Testis (tissue), 5 donors: Measurements from ENCODE around the gene KRT77. TPM values are rescaled to one million over a fixed set of nuclear protein-coding genes. Genes with fewer than 3 reads are reported as not detected.
"Not testable (repeated sequence)": the region's sequence is repeated elsewhere in the genome, so short reads cannot be mapped to it uniquely, and the experiment has no call there.

ENCODE experiments used
- DNase-seq: peaks from one replicate; pipeline ENCODE4 v3.0.0-alpha.2; 2019
- H3K27ac ChIP-seq, 2 donors: fragments of 200-600 bp; sonication (generic); one replicate each; pipeline ENCODE4 v1.5.1; 2019
- H3K27me3 ChIP-seq: fragments of 200-600 bp; sonication (generic); one replicate; pipeline ENCODE4 v1.5.1; 2019
- H3K36me3 ChIP-seq: fragments of 200-600 bp; sonication (generic); one replicate; pipeline ENCODE4 v1.5.1; 2017; ENCODE audit warnings: low read depth; ENCODE audit errors: missing control alignments
- H3K4me1 ChIP-seq: fragments of 200-600 bp; sonication (generic); one replicate; pipeline ENCODE4 v1.5.1; 2019
- H3K4me3 ChIP-seq, 2 donors: fragments of 200-600 bp; sonication (generic); one replicate each; pipeline ENCODE4 v1.5.1; 2017 to 2019
- H3K9me3 ChIP-seq: fragments of 200-600 bp; sonication (generic); one replicate; pipeline ENCODE4 v1.5.1; 2017
- CTCF ChIP-seq, 3 experiments: fragments of 450-650 bp in 2 of 3; fragments of 200-600 bp in 1 of 3; sonication (generic) in 1 of 3; IDR thresholded peaks; one replicate each; pipeline ENCODE4 v1.5.1; 2016 to 2019; ENCODE audit warnings: antibody characterized with exemption in 3 of 3, mild to moderate bottlenecking in 2 of 3, moderate library complexity in 1 of 3
- POLR2A ChIP-seq: fragments of 450-650 bp; IDR thresholded peaks from one replicate; pipeline ENCODE4 v1.6.1; 2017; ENCODE audit warnings: antibody characterized with exemption, mild to moderate bottlenecking, moderate library complexity
- WGBS, 2 donors: methylation state at CpG; one replicate each; pipeline ENCODE4 v1.1.5; 2018; 5-methylcytosine and 5-hydroxymethylcytosine counted together
- intact Hi-C: fragments of 100-400 bp; cut with DNase I; formaldehyde crosslinking; loops from one replicate; pipeline ENCODE4 v1.15.1; 2023; ENCODE audit warnings: low total_unique reads
- long read RNA-seq, 2 donors: transcript quantifications; one replicate each; lab custom pipeline, GENCODE V29; 2026
- polyA plus RNA-seq: library from polyadenylated mRNA; stranded (reverse); fragments of 350-450 nt; fragmentation: Illumina TruSeq; extraction: RNeasy Lipid Tissue Mini Kit (QIAGEN cat#74804); gene quantifications from one replicate; pipeline ENCODE4 v1.2.3, GENCODE V29; 2014; ENCODE audit warnings: low read depth, low replicate concordance; ENCODE audit not compliant: insufficient read depth
- total RNA-seq, 2 donors: library from RNA; depleted of rRNA; stranded (reverse); fragments of >200 nt; gene quantifications; one replicate each; pipeline ENCODE4 v1.2.3, GENCODE V29; 2016

KRT77 gene
- total RNA-seq (under 1 TPM in 1 of 2 donors, not detected in 1; 0.74 TPM), polyA plus RNA-seq (0.33 TPM)
- long read RNA-seq, donor 1: 0 reads
- long read RNA-seq, donor 2: 0 reads

GRCh38 chr12:52703424-52703823, at the start of gene KRT77:
KRT77 (minus strand) TSS chr12:52703524; CDS start chr12:52703434, 90 bp downstream.
- WGBS, 2 donors: 84 to 93% methylated on average over 2 of the region's 2 CpGs
- H3K36me3 ChIP-seq: no peaks in the 10 kb centered on the region
- H3K4me3 ChIP-seq: no peak within 1 kb of the TSS
- no peak within 1 kb of the TSS for H3K27ac ChIP-seq
- H3K4me1 ChIP-seq: no peaks in the 10 kb centered on the region
- no peaks in the 10 kb centered on the region for H3K9me3 ChIP-seq
- intact Hi-C loops: no loop called here
- TF ChIP-seq POLR2A (no peak), CTCF (IDR thresholded peaks at IDR 0.05) (no peak)
- no peak for DNase-seq
- no peaks in the 10 kb centered on the region for H3K27me3 ChIP-seq

GRCh38 chr12:52752516-52752915, 49.2 kb upstream of the KRT77 start:
- intact Hi-C loops: no loop called here
- Histone ChIP-seq H3K27me3 (no peaks in the 10 kb centered on the region), H3K27ac (no peak overlapping the region), H3K4me1 (no peaks in the 10 kb centered on the region), H3K9me3 (no peaks in the 10 kb centered on the region), H3K36me3 (no peaks in the 10 kb centered on the region), H3K4me3 (no peak overlapping the region)
- TF ChIP-seq CTCF (IDR thresholded peaks at IDR 0.05): no peak
- no peak for TF ChIP-seq POLR2A
- 70 to 96% methylated on average over 2 of the region's 2 CpGs for WGBS, 2 donors
- no peak for DNase-seq

- H3K36me3 ChIP-seq: no peaks in the 10 kb centered on the region
- TF ChIP-seq CTCF (IDR thresholded peaks at IDR 0.05) (no peak), POLR2A (no peak)
- no peaks in the 10 kb centered on the region for H3K9me3 ChIP-seq
- H3K27me3 ChIP-seq: no peaks in the 10 kb centered on the region
- H3K27ac ChIP-seq: no peak overlapping the region
- no peak overlapping the region for H3K4me3 ChIP-seq
- no peaks in the 10 kb centered on the region for H3K4me1 ChIP-seq
- intact Hi-C loops: no loop called here
- DNase-seq: no peak
Observed at GRCh38 chr12:52751795-52752194, 48.5 kb upstream of the KRT77 start.

GRCh38 chr12:52750532-52750931, 47.2 kb upstream of the KRT77 start:
- intact Hi-C loops, H3K36me3 ChIP-seq, DNase-seq, H3K27me3 ChIP-seq, H3K9me3 ChIP-seq, H3K27ac ChIP-seq, H3K4me1 ChIP-seq, H3K4me3 ChIP-seq: not testable (repeated sequence)
- WGBS, 2 donors: 44 to 47% methylated on average over 3 of the region's 3 CpGs

- Histone ChIP-seq H3K27ac (no peak overlapping the region), H3K4me3 (no peak overlapping the region), H3K27me3 (no peaks in the 10 kb centered on the region), H3K36me3 (no peaks in the 10 kb centered on the region), H3K4me1 (no peaks in the 10 kb centered on the region), H3K9me3 (no peaks in the 10 kb centered on the region)
- intact Hi-C loops: no loop called here
- no peak for DNase-seq
- no peak for TF ChIP-seq CTCF (IDR thresholded peaks at IDR 0.05)
- no peak for TF ChIP-seq POLR2A
- WGBS, 2 donors: 72 to 90% methylated on average over 3 of the region's 3 CpGs
Observed at GRCh38 chr12:52749827-52750226, 46.5 kb upstream of the KRT77 start.
